Ureter (tissue), 1 donor: Measurements from ENCODE around the gene GTSE1. TPM values are rescaled to one million over a fixed set of nuclear protein-coding genes. Genes with fewer than 3 reads are reported as not detected.

ENCODE experiments used
- DNase-seq: peaks from one replicate; pipeline ENCODE4 v3.0.0-alpha.2; 2020; ENCODE audit warnings: low spot score
- total RNA-seq: library from RNA; stranded (reverse); gene quantifications from one replicate; pipeline ENCODE4 v1.2.4, GENCODE V29; 2023
- donor health status: DM: yes; HTN: yes; CAD: no.

Gene GTSE1
- total RNA-seq, 1 donor from 2014 or later, result 1.6 TPM

DNA sequence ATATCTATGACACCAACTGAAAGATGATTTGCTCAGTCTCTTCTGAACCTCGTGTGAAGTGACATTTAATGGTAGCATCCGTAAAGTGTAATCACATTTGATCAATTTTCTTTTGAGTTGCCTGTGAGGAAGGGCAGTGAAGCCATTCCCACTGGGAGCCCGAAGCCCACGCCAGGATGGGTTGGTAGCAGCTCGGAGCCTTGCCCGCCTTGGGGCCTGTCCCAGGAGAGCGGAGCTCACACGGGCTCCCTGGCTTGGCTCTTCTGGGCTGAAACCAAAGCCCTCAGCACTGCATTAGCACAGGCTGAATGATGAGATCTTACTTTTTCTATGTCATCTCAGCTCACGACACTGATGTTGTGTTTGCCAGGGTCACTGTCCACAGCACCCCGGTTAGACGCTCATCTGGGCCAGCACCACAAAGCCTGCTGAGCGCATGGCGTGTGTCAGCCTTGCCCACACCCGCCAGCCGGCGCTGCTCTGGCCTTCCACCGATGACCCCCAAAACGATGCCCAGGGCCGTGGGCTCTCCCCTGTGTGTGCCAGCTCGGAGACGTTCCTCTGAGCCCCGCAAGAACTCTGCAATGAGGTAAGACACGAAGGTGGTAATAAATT is 29.5 kb downstream of the GTSE1 start:
- DNase-seq, result no peak

DNA sequence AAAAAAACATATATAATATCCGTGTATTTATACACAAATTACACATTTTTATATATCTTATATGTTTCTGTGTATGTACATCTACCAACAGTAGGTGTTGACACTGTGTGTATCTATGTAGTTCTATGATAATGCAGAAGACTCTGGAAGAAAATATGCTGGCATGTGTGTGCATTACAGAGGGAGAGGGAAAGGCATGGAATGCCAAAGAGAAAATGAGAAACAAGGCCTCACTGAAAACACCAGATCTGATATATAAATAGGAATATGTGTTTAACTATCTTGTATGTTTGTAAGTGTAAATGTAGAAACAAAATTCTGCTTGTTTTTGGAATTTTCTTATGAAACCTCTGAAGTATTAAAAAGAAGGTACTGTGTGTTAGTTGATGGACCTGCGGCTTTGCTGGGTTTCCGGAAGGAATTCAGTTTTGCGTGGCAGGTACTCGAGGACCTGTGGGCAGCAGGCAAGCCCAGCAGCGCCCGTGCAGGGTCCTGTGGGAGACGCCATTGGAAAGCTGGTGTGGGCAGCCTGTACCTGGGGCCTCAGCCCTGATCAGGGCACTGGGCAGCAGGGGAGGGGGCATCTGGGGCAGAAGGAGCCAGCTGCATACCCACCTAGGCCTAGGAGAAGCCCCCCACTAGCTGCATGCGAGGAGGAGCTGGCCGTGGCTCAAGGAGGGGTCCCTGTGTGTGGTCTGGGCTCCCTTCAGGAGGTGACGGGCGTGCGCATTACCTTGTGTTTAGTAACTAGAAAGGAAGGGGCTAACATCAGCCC is 31.2 kb downstream of the GTSE1 start:
- no peak for DNase-seq

DNA sequence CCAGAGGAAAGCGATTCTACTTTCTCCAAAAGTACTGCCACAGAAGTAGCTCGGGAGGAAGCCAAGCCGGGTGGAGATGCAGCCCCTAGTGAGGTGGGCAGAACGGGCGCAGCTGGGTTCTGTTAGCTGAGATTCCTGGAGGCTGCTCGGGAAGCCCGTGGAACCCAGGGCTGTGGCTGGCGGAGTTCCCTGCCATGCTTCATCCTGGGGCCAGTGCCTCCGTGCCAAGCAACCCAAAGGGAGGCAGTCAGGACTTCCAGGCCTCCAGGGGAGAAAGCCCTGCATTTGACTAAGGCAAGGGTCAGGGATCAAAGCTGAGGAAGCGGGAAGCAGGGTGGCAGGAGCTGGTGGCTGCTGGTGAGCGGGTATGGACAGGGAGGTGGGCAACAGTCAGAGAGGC is 32.1 kb downstream of the GTSE1 start:
- no peak for DNase-seq

DNA sequence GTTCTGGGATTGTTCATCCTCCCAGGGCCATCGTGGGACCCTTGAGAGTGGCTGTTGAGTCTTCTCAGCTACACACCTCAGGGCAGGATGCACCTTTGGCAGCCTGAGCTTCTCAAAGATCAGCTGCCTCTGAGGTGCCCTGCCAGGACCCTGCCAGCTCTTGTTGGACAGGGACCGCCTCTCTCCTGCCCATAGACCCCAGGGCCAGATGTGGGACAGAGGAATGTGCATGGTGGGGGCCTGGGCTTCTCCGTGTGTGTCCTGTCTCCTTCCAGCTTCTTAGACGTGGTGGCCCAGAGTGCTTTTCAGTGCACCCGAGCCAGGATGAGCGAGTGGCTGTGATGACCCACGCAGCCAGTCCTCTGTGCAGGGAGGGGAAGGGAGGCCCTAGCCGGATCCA is 32.9 kb downstream of the GTSE1 start:
- DNase-seq, result no peak

DNA sequence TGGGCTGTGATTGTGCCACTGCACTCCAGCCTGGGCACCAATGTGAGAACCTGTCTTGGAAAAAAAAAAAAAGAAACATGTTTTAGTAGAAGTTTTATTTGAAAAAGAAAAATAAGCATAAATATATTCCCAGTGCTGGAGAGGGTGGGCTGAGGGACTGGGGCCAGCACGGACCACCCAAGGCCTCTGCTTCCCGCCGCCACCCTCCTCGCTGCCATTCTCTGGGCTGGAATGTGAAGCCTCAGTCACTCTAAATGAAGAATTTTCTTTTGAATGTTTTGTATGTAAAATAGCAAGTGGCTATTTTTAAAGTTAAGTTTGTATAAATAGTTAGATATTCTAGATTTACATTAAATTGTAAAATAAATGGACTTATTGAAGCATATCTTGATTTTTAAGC is 33.8 kb downstream of the GTSE1 start:
- DNase-seq, result no peak

DNA sequence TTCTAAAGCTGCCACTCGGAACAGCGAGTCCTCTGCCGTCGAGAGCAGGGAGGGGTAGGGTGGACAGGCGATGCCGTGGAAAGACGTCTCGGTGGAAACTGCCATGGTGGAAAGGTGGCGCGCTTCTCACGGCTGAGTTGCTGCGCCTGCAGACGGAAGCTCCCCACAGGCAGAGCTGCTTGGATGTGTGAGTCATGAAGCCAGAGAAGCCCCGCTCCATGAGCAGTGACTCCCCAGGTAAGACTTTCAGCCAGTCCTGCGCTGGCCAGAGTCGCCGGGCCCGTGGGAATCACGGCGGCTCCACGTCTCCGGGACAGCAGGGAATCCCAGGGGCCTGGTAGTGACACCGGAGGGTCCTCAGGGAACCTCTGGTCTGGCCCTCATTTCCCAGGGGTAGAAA is 34.8 kb downstream of the GTSE1 start:
- no peak for DNase-seq

DNA sequence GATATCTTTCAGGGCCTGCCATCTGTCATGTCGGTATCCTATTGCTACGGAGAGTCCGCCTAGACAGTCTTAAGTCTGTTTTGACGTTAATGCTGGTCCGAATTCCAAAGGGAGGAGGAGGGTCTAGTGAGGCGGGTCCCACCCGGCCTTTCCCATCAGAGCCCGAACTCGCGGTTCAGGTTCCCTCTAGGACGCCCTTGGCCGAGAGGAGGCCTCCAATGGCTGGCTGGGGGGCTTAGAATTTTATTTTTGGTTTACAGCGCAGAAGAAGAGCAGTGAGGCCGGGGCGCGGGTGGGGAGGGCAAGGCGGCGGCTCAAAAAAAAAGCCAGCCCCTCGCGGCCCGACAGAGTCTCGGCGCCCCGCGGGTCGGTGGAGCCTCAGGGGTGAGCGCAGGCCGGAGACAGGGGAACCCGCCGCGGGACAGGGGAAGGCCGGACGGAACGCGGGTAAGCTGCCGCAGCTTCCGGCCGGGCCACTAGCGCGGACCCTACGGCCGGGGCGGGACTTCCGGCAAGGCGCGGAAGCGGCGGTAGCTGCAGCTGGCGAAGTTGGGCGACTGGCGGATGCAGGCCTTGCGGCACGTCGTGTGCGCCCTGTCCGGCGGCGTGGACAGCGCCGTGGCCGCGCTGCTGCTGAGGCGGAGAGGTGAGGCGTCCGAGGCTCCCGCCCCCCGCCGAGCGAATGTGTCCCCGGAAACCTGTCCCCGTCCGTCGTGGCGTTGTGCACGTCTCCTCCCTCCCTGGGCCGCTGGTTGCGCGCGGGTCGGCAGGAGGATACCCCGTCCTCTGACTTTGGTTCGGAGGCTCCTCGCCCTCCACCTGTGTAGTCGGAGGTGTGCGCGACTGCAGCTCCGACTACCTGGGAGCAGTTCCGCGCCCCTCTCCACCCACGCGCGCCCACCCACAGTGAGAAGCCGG is 38.8 kb downstream of the GTSE1 start, which contains the start of gene TRMU:
TSS of gene TRMU (plus strand) at position 514 of the 918 bp plus-strand sequence. CDS start at position 565, 51 bp downstream.
- peak; percentile 86 for DNase-seq

DNA sequence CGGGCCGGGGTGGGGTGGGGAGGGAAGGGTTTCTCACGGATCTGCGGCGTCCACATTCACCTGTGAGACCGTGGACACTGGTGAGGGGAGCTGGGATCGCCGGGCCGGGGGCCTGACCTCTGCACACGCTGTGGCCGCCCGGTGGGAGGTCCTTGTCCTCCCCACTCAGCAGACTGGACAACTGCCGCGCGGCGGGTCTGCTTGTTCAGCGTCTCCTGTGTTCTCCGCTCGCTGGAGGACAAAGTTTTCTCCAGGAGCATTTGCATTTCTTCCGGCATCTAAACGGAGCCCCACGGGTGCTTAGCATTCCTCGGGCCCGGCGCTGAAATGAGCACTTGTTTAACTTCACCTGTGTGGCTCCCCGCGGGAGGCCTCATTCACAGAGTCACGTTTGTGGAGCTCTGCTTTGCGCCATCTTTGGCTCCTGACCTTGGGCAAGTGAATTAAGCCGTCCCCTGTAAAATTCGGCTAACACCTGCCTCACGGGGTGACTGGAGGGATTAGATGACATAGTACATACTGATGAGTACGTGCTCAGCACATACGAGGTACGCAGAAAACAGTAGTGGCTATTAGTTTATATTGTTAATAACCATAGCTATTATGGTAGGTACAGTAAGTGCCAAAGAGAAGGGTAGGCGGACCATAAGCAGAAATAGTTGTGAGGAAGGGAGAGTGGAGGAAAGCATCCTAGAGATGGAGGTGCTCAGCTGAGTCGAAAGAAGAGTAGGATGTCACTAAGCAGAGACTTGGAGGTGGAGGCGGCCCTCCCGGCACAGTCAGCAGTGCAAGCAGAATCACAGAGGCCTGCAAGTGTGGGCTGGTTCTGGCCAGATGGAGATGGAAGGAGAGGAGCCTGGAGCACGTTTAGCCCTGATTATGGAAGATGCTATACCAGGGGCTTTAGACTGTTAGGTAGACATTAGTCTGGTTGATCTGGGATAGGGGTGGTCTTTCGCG is 39.7 kb downstream of the GTSE1 start:
- no peak for DNase-seq

DNA sequence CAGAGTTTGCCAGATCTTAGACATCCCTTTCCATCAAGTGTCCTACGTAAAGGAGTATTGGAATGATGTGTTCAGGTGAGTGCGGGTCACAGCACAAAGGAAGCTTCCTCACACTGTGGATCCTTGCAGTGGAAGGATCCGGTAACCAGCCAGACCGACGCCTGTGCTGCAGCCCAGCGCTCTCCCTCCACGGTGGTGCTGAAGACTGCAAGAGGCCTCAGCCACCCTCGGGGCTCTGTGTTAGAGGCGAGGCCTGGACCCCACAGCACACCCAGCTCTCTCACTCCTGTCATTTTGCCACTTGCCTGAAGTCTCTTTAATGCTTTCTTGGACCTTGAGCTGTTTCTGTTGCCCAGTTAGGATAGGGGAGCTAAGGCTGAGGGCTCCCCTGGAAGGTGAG is 41.2 kb downstream of the GTSE1 start:
- DNase-seq, result no peak

DNA sequence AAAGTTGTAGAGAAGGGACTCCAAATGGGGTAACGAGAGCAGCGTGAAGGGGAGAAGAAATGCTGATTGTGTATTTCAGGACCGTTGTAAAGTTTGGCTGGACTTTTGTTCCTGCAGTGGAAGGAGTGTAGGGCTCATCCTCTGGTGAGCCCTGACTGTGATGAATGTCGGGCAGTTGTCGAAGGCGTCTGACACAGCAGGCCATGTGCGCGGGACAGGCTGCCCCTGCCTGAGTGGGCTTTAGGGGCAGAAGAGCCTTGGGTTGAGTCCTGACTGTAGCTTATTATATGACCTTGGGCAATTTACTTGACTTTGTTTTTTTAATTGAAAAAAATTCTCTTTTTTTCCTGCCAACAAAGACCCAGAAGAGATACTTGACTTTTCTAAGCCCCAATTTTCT is 42.0 kb downstream of the GTSE1 start:
- DNase-seq, result no peak

DNA sequence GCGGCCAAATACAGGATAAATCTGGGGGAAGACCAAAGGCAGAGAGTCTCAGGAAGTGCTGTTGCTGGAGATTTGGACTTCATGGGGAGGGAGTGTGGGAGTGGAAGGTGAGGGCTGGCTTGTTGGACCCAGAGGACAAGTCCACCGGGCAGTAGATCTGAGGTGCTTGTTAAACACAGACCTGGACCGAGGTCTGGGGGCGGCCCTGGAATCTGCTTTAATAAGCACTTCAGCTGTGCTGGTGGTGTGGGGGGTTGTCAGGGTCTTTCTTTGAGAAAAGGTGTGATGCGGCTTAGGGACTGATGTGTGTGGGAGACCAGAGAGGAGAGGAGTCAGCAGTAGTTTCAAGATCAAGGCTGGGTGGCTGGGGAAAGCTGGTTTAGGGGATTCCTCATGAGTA is 43.3 kb downstream of the GTSE1 start:
- no peak for DNase-seq

DNA sequence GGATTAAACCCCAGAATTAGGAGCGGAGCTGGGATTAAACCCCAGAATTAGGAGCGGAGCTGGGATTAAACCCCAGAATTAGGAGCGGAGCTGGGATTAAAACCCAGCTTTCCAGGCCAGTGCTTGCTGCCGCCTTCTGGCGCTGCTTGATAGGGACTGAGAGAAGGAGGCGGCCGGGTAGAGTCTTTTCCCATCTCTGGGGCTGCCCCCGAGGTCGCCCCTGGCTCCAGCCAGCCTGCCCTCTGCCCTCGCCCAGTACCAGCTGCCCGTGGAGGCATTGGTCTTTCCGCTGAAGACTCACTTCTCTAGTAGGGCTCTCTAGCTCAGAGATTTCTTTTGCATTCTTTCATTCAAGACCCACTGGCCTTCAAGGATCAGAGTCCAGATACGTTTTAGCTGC is 44.0 kb downstream of the GTSE1 start:
- DNase-seq, result no peak

DNA sequence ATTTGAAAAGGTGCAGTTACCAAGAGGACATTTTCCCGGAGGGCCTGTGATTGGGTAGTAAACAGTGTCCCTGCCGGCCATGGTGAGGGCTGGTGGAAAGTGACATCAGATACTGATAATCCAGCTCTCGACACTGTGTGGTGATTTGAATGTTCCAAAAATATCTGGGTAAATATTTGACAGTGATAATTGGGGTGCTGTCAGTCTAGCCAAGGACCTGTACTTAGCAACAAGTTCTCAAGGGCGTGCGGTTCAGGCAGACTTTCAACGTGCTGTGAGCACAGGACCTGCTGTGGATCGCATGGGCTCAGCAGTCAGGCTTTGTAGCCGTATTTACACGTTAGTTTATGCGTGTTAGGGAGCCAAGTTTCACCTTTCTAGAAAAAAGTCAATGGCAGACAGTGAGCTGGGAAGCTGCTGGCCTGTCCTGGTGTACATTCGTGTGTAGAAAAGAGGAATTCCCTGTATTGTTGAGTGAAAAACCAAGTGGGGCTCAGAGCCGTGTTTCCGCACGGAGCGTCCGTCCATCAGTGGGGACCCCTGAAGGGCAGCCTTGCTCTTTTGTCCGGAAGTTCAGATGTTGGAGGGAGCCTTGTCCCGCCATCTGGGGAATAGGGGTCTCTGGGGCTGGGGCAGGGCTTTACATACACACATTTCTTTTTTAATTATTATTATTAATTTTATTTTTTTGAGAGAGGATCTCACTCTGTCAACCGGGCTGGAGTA is 50.2 kb downstream of the GTSE1 start:
- no peak for DNase-seq

DNA sequence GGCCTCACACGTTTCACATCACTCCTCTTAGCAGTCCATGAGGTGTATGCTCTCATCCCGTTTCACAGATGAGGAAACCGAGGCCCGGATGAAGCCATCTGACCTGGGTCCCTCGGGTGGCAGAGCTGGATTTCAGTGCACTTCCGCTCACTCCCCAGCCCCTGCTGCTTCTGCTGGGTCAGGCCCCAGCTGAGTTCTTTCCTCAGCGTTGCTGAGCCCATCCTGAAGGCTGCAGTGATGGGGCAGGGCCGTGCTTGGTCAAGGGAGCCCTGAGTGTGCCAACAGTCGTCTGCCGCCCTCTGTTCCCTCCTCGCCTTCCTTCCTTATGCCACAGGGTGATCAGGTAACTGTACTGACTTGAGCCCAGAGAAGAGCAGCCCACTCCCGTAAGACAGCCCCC is 51.0 kb downstream of the GTSE1 start:
- no peak for DNase-seq

DNA sequence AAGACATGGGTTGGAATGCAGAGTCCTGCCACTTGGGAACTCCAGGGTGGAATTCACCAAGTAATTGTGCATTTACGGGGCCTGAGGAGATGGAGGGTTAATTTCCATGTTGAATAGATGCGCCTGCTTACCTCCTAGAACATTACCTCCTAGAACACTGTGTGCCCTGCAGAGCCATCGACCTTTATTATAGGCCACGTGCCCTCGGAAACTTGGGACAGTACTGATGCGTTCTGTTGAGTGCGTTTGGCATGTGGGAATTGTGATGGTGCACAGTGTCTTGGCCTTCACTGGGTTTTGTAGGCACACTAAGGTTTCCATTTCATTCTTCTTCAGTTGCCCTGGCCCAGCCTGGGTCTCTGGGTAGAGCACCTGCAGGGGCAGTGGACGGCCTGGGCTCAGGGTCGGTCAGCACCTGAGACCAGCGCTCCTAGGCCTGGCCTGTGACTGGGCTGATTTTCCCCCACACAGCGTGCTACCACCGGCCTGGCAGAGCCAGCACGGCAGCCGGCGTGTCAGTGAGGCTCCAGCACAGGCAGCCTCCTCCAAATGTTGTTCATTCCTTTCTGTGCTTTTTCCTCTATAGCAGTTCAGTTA is 51.5 kb downstream of the GTSE1 start:
- DNase-seq, result no peak

DNA sequence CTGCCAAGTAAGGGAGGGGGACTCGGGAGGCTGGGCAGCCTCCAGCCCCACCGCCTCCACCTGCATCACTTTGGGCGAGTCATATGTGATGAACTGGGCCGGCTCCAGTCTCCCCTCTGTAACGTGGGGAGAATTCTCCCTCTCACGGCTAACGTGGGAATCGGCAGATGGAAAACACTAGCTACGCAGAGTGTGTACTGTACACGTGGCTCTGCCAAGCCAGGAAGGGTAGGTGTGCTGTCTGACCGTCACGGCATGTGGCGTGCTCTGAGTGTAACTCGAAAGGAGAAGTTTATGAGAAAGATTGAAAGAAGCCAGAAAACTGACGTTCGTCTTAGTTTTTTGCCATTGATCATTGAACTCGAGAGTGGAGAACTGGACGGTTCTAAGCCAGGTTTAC is 52.6 kb downstream of the GTSE1 start:
- DNase-seq, result no peak

DNA sequence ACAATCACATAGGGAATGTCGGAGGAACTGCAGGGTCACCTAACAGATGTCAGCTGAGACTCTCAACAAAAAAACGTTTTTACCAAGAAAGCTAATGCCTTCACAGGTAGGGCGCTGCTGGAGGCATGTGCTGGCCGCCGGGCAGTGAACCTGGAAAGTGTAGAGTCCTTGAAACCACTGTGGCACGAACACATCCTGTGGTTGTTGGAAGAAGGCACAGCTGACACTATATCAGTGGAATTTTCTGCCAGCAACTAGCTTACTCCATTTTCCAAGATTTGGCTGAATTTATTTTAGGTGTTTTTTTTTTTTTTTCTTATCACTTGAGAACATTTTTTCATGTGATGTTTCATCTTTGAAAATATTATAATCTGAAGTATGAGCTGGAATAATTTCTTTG is 53.0 kb downstream of the GTSE1 start:
- DNase-seq, result no peak

DNA sequence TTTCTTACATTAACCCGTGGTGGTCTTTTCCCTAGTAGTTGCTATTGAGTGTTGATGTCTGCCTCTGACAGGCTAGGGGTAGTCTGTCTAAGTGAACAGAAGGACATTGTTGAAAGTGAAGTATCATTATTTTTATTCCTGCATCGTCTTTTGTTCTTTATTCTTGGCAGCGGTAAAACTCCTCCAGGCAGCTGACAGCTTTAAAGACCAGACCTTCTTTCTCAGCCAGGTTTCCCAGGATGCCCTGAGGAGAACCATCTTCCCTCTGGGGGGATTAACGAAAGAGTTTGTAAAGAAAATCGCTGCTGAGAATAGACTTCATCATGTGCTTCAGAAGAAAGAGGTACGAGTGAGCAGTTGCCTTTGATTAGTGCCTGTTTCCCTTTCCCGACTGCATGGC is 53.5 kb downstream of the GTSE1 start:
- DNase-seq, result no peak

DNA sequence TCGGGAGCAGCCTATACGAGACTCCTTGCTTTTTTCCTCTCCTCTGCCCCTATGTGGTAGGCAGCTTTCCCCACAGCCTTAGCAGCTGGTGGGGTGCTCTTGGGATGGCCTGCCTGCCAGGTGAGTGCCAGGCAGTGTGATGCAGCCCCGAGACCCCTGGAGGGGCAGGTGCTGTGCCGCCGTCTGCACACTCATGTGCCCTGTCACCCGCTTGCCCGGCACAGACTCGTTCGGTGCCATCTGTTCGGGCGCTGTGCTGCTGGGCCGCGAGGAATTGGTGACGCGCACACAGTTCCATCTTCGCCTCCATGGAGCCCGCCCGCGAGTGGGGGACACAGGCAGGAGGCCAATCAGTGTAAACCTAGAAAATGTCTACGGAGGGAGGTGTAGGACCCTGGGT is 54.0 kb downstream of the GTSE1 start:
- DNase-seq, result no peak

DNA sequence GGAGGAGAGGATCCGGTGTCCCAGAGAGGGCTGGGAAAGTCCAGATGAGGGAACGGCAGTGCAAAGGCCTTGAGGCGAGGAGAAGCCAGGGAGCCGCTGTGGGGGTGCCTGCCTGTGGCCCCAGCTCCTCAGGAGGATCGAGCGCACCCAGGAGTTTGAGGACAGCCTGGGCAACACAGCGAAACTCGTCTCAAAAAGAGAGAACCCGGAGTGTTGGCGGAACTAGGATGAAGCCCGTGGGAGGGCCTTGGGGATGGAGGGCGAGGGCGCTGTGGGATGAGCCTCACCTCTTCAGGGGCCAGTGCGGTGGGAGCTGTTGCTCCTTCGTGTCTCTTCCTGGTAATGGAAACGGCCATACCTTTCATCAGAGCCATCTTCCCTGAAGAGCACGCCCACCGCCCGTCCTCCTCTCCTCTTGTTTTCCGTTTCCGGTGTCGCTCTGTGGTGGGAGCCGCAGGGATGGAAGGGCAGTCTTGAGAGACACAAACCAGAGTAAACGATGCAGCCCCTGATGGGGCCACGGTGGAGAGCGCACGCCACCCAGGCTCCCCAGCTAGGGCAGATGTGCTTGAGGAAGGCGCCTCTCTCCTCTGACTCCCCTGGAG is 54.6 kb downstream of the GTSE1 start:
- no peak for DNase-seq
